ENCODE data around the gene GMDS. TPM values are rescaled to one million over a fixed set of nuclear protein-coding genes. Genes with fewer than 3 reads are reported as not detected.
A peak's percentile ranks its signal among the peaks of the same experiment; 100 is the strongest.

GMDS gene
- total and polyA plus RNA-seq, 2 of the 13 experiments (the other 11 are each of a cell fraction or from before 2014, with no cell fraction given), result 64.4 to 112 TPM

DNA sequence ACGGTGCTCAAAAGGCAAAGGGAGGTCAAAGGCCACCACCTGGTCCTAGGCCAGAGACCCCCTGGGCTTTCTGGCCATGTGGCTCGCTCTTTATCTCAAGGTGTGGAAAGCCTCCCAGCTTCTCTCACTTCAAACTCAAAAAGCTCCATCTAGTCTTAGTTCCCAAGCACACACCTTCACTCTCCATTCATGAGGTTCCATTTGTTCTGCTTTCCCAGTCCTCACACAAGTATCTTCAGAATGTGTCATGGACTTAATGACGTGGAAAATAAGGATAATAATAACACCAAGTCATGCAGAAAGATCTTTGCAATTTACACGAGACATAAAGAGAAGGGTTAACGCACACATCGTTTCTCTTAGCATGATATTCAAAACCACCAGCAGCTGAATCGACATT is 219.3 kb downstream of the GMDS start:
- CTCF ChIA-PET (ENCODE audit: low intra/inter-chr PET ratio, low total read pairs), result no interaction called here
- DNase-seq (ENCODE audit: low spot score) (no peak), ATAC-seq (no peak), FAIRE-seq (no peak)
- Histone ChIP-seq H3K27me3 (ENCODE audit: control insufficient read depth in 1 of 2, insufficient read depth in 2 of 2, low read length in 2 of 2) (no peaks in the 10 kb centered on the region), H3K79me2 (ENCODE audit: insufficient read depth, low read length) (peaks cover 5% of the 10 kb centered on the region), H3K9me3 (ENCODE audit: low read length) (no peaks in the 10 kb centered on the region), H2AFZ (ENCODE audit: low read length) (no peak overlapping the region), H3K36me3 (replicated peaks in 1 of 2; ENCODE audit: control insufficient read depth in 1 of 2, insufficient read depth in 2 of 2, low read length in 2 of 2) (peaks cover 0 to 4% of the 10 kb centered on the region in 2 experiments; a peak in 2 of 5 replicates), H4K20me1 (ENCODE audit: insufficient read depth, low read length) (no peaks in the 10 kb centered on the region; the same call in 1 of the 2 replicates), H3K4me1 (ENCODE audit: insufficient read depth, low read length) (no peaks in the 10 kb centered on the region), H3K9ac (ENCODE audit: insufficient read depth, low read depth, low read length) (no peak overlapping the region), H3K4me3 (replicated peaks in 1 of 3; ENCODE audit: insufficient read depth in 1 of 3, low read depth in 2 of 3, low read length in 3 of 3) (no peak overlapping the region), H3K4me2 (ENCODE audit: low read depth, low read length) (no peak overlapping the region), H3K27ac (ENCODE audit: extremely low read length, insufficient read depth, low read length) (no peak overlapping the region)
- no TSS peak for BruUV-seq (replicated peaks)
- in situ Hi-C loops (cut with HindIII; ENCODE audit: extremely low pct_ligation_motif_present, low pct_unique_long_range_greater_than_20kb) (no loop called here), intact Hi-C loops (cut with micrococcal nuclease; ENCODE audit: unreplicated experiment) (no loop called here)
- 96% methylated on average over 7 of the region's 7 CpGs for WGBS (ENCODE audit: low lambda C conversion rate)
- POLR2A ChIA-PET, result no interaction called here
- TF ChIP-seq ZSCAN9 (CRISPR knock-in tag; IDR thresholded peaks at IDR 0.05; ENCODE audit: borderline replicate concordance) (no peak), RBM22 (optimal IDR thresholded peaks at IDR 0.05; ENCODE audit: low read length) (peak; percentile 38)

GRCh38 chr6:2021713-2022125 is 223.7 kb downstream of the GMDS start:
- Histone ChIP-seq H3K9me3 (ENCODE audit: low read length) (no peaks in the 10 kb centered on the region), H3K79me2 (ENCODE audit: insufficient read depth, low read length) (peaks cover 5% of the 10 kb centered on the region), H2AFZ (ENCODE audit: low read length) (no peak overlapping the region), H3K27ac (ENCODE audit: extremely low read length, insufficient read depth, low read length) (no peak overlapping the region), H3K4me1 (ENCODE audit: insufficient read depth, low read length) (no peaks in the 10 kb centered on the region; the same call in 1 of the 2 replicates), H3K36me3 (replicated peaks in 1 of 2; ENCODE audit: control insufficient read depth in 1 of 2, insufficient read depth in 2 of 2, low read length in 2 of 2) (no peaks in the 10 kb centered on the region; a peak in 1 of 5 replicates), H3K4me2 (ENCODE audit: low read depth, low read length) (no peak overlapping the region), H3K4me3 (replicated peaks in 1 of 3; ENCODE audit: insufficient read depth in 1 of 3, low read depth in 2 of 3, low read length in 3 of 3) (no peak overlapping the region), H3K9ac (ENCODE audit: insufficient read depth, low read depth, low read length) (no peak overlapping the region), H4K20me1 (ENCODE audit: insufficient read depth, low read length) (no peaks in the 10 kb centered on the region), H3K27me3 (ENCODE audit: control insufficient read depth in 1 of 2, insufficient read depth in 2 of 2, low read length in 2 of 2) (no peaks in the 10 kb centered on the region)
- CTCF ChIA-PET (ENCODE audit: low intra/inter-chr PET ratio, low total read pairs), result no interaction called here
- FAIRE-seq (no peak), ATAC-seq (peak; percentile 34; the same call in 1 of the 3 replicates), DNase-seq (ENCODE audit: low spot score) (no peak)
- TF ChIP-seq RBM22 (optimal IDR thresholded peaks at IDR 0.05; ENCODE audit: low read length), result peak; percentile 82
- no peak for TF ChIP-seq ZNF292 (CRISPR knock-in tag; IDR thresholded peaks at IDR 0.05; ENCODE audit: borderline replicate concordance, low read depth)
- in situ Hi-C loops (cut with HindIII; ENCODE audit: extremely low pct_ligation_motif_present, low pct_unique_long_range_greater_than_20kb) (no loop called here), intact Hi-C loops (cut with micrococcal nuclease; ENCODE audit: unreplicated experiment) (no loop called here)
- POLR2A ChIA-PET, result no interaction called here
- BruUV-seq (replicated peaks), result no TSS peak
- 95% methylated on average over 4 of the region's 4 CpGs for WGBS (ENCODE audit: low lambda C conversion rate)
